Tibial artery (tissue), 4 donors: ENCODE data around the gene PROSER2.

Experiments used
- DNase-seq, 2 donors: peaks; one replicate each; pipeline ENCODE4 v3.0.0-alpha.2; 2019
- H3K27ac ChIP-seq, 2 donors: fragments of 200-600 bp; sonication (generic) in 1 of 2; 1 replicate in 1 of 2; 2 replicates in 1 of 2; pipeline ENCODE4 v1.5.1; 2018 to 2019; ENCODE audit warnings: mild to moderate bottlenecking in 1 of 2
- H3K27me3 ChIP-seq, 2 donors: fragments of 200-600 bp; sonication (generic) in 1 of 2; one replicate each; pipeline versions ENCODE4 v1.5.1 to v1.6.0; 2016 to 2019
- H3K36me3 ChIP-seq, 3 donors: fragments of 200-600 bp; sonication (generic) in 2 of 3; one replicate each; pipeline ENCODE4 v1.5.1; 2016 to 2019; ENCODE audit warnings: mild to moderate bottlenecking in 2 of 3
- H3K4me1 ChIP-seq, 4 donors: fragments of 200-600 bp; sonication (generic) in 2 of 4; 1 replicate in 3 of 4; 2 replicates in 1 of 4; pipeline ENCODE4 v1.5.1; 2016 to 2019
- H3K4me3 ChIP-seq, 2 donors: fragments of 200-600 bp; sonication (generic) in 1 of 2; 1 replicate in 1 of 2; 2 replicates in 1 of 2; pipeline ENCODE4 v1.5.1; 2018 to 2019; ENCODE audit warnings: mild to moderate bottlenecking in 2 of 2
- H3K9me3 ChIP-seq, 3 donors: fragments of 200-600 bp; sonication (generic) in 1 of 3; one replicate each; pipeline ENCODE4 v1.5.1; 2016 to 2019
- CTCF ChIP-seq, 2 experiments: fragments of 200-600 bp in 1 of 2; fragments of 450-650 bp in 1 of 2; IDR thresholded peaks; one replicate each; pipeline ENCODE4 v1.5.1; 2017 to 2019; ENCODE audit warnings: antibody characterized with exemption in 2 of 2, mild to moderate bottlenecking in 1 of 2, moderate library complexity in 1 of 2
- intact Hi-C: fragments of 100-400 bp; cut with DNase I; formaldehyde crosslinking; loops from one replicate; pipeline ENCODE4 v1.15.0; 2023; ENCODE audit warnings: low total_unique reads

PROSER2 gene

GRCh38 chr10:11793762-11794479 lies 29.2 kb upstream of the PROSER2 start:
- Histone ChIP-seq H3K27me3 (peaks cover 0 to 4% of the 10 kb centered on the region in 2 donors), H3K9me3 (no peaks in the 10 kb centered on the region), H3K36me3 (no peaks in the 10 kb centered on the region), H3K27ac (no peak overlapping the region), H3K4me3 (no peak overlapping the region), H3K4me1 (no peaks in the 10 kb centered on the region)
- DNase-seq: no peak
- intact Hi-C loops: no loop called here
- no peak for TF ChIP-seq CTCF (IDR thresholded peaks at IDR 0.05)

- Histone ChIP-seq H3K27ac (no peak overlapping the region), H3K4me3 (no peak overlapping the region), H3K27me3 (peaks cover 0 to 4% of the 10 kb centered on the region in 2 donors), H3K4me1 (no peaks in the 10 kb centered on the region), H3K36me3 (no peaks in the 10 kb centered on the region), H3K9me3 (no peaks in the 10 kb centered on the region)
- no peak for TF ChIP-seq CTCF (IDR thresholded peaks at IDR 0.05)
- intact Hi-C loops: no loop called here
- no peak for DNase-seq
Observed at GRCh38 chr10:11794566-11794965, 28.6 kb upstream of the PROSER2 start.

- H3K9me3 ChIP-seq: no peaks in the 10 kb centered on the region
- H3K36me3 ChIP-seq: no peaks in the 10 kb centered on the region
- H3K4me3 ChIP-seq: no peak overlapping the region
- TF ChIP-seq CTCF (IDR thresholded peaks at IDR 0.05): no peak
- no peak for DNase-seq
- no peak overlapping the region for H3K27ac ChIP-seq
- H3K27me3 ChIP-seq: peaks cover 0 to 4% of the 10 kb centered on the region in 2 donors
- intact Hi-C loops: no loop called here
- H3K4me1 ChIP-seq: no peaks in the 10 kb centered on the region
Observed at GRCh38 chr10:11795101-11795920, 27.8 kb upstream of the PROSER2 start.

- Histone ChIP-seq H3K27me3 (no peaks in the 10 kb centered on the region), H3K27ac (no peak overlapping the region), H3K36me3 (no peaks in the 10 kb centered on the region), H3K9me3 (no peaks in the 10 kb centered on the region), H3K4me3 (no peak overlapping the region), H3K4me1 (no peaks in the 10 kb centered on the region)
- DNase-seq: no peak
- intact Hi-C loops: no loop called here
- TF ChIP-seq CTCF (IDR thresholded peaks at IDR 0.05): no peak
Observed at GRCh38 chr10:11796474-11796873, 26.7 kb upstream of the PROSER2 start.

GRCh38 chr10:11797281-11797680 lies 25.9 kb upstream of the PROSER2 start:
- no peaks in the 10 kb centered on the region for H3K9me3 ChIP-seq
- intact Hi-C loops: no loop called here
- TF ChIP-seq CTCF (IDR thresholded peaks at IDR 0.05): no peak

More at GRCh38 chr10:11797281-11797680, 25.9 kb upstream of the PROSER2 start:
- Histone ChIP-seq H3K4me3 (no peak overlapping the region), H3K4me1 (no peaks in the 10 kb centered on the region), H3K27ac (no peak overlapping the region), H3K36me3 (no peaks in the 10 kb centered on the region), H3K27me3 (no peaks in the 10 kb centered on the region)
- no peak for DNase-seq
